NCI-H1048 (cell line): ENCODE measurements around the gene TGFBR2.
"Not testable (repeated sequence)": the region's sequence is repeated elsewhere in the genome, so short reads cannot be mapped to it uniquely, and the experiment has no call there.

Experiments used
- DNase-seq: peaks from one replicate; lab custom pipeline; 2025; lab: John Stamatoyannopoulos, UW

Gene TGFBR2

DNA sequence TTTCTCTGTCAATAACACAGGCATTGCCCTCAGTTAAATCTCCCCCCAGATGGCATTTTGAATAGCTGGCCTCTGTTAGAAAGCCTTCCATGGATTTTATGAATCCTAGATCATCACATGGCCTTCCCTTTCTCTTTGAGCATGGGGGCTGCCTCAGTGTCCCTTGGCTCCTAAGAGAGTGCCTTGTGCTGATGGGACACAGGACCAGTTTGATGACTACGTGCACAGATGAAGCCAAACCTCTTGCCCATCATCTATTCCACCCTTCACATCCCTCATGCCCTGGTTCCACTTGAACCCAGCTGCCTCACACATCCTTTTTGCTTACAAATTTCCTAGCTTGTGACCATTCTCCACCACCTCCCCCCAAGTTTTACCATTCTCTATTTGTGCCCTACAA lies 12.9 kb downstream of the TGFBR2 start:
- no peak for DNase-seq

GRCh38 chr3:30620402-30621360 lies 14.3 kb downstream of the TGFBR2 start:
- DNase-seq: no peak

GRCh38 chr3:30621576-30621975 lies 15.2 kb downstream of the TGFBR2 start:
- DNase-seq: no peak

- no peak for DNase-seq
These were observed 15.7 kb downstream of the TGFBR2 start for GRCh38 chr3:30622047-30622545.

GRCh38 chr3:30622790-30623189 lies 16.4 kb downstream of the TGFBR2 start:
- no peak for DNase-seq

GRCh38 chr3:30623351-30623750 lies 16.9 kb downstream of the TGFBR2 start:
- DNase-seq: no peak

GRCh38 chr3:30624480-30624879 lies 18.1 kb downstream of the TGFBR2 start:
- not testable (repeated sequence) for DNase-seq

DNA sequence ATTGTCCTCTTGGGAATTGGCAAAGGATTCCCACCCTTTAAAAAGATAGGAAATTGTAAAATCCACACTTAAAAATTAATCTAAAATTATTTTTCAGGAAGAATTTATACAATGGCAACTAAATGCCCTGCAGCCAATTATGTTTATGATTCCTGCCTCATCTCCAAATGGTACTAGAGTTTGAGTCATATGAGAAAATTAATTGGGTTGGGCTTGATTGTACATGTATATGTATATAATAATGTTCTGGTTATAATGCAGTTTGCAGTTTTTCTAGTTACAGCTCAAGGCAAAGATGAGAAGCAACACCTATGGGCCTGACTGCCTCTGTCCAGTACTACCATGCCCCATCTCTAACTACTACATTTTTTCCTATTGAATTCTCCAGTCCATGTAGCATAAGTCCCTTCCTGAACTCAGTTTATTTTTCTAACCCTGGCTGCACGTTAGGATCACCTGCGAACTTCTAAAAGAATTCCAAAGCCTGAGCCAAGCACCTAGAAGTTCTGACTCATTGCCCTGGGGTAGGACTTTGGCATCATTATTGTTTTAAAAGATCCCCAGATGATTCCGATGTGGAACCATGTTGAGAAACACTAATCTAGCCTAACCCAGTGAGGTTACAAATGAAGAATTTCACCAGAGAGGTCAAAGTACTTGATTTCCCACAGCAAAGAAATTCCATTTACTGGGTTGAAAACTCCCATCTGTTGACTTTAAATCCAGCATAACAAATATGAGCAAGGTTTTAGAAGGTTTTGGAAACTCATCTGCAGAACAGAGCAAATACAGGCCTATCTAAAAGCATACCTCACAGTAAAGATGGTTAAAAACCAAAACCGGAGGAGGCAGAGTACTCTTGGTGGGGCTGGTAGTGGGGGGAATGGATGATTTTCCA lies 19.4 kb downstream of the TGFBR2 start:
- no peak for DNase-seq

GRCh38 chr3:30626443-30627180 lies 20.2 kb downstream of the TGFBR2 start:
- no peak for DNase-seq

DNA sequence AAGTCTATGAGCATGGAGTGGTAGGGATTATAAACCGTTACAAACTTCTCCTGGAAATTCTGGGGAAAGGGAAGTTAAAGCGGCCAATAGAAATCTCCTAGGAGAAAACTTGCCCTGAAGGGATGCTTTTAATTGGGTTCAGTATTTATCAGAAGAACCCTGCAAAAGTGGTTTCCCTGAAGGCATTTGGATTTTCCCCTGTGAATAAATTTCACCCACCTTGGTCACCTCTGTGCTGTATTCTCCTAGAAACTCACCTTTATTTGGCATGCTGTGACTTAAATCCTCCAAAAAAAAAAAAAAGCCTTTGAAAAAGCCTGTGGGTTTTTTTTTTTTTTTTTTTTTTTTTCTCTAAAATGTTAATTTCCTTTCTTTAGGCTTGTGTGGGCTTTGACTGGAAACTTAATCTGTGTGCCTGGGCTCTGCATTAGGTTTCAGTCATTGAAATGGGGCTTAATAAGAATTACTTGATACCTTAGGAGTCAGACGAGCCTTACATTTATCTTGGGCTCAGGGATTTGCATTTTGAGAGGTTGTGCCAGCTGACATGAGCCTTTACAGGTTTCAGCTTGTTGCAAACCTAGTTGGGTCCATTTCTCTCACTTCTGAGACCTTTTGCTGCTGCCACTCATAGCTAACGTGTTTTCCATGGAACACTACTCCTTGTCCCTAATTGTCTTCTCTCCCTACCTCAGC lies 22.0 kb downstream of the TGFBR2 start:
- no peak for DNase-seq

- DNase-seq: no peak
These were observed 22.6 kb downstream of the TGFBR2 start for GRCh38 chr3:30628901-30629590.

DNA sequence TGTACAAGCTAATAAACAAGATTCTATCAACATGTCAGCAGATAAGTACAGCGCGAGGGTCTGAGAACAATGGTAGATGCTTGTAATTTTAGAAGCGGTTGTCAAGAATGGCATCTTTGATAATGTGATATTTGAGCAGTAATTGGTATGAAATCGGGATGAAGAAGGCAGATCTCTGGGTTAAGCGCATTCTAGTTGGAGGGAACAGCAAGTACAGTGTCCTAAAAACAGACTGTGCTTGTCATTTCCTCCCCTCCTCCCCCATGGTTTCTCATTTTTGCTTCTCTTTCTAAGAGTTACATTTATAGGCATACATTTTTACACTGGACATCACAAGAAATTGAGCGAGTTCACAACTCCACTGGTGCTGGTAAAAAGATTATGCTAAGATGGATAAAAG lies 23.3 kb downstream of the TGFBR2 start:
- DNase-seq: no peak

- DNase-seq: no peak
These were observed 24.0 kb downstream of the TGFBR2 start for GRCh38 chr3:30630238-30631030.

GRCh38 chr3:30631243-30631904 lies 25.0 kb downstream of the TGFBR2 start:
- no peak for DNase-seq

GRCh38 chr3:30632065-30632464 lies 25.7 kb downstream of the TGFBR2 start:
- DNase-seq: no peak

DNA sequence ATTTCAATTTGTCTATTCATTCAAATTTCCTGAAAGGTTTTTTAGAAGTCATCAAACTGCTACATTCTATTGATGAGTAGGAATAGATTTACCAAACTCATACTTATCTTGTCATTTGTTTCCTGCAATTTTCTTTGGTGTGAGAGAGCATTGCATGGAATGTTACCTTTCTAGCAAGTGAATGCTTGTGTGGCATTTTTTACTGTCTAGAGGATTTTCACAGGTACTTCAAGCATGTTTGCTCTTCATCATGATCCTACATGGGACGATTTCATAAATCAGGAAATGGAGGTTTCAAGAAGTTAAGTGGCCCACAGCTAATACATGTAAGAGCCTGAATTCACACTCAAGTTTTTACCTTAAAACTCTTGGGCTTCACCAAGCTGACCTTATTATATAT lies 26.1 kb downstream of the TGFBR2 start:
- no peak for DNase-seq

- DNase-seq: no peak
These were observed 27.3 kb downstream of the TGFBR2 start for GRCh38 chr3:30633718-30634117.

- DNase-seq: no peak
These were observed 28.6 kb downstream of the TGFBR2 start for GRCh38 chr3:30634761-30635735.
